WTC11 (cell line): ENCODE data around the gene SNX6. TPM values are rescaled to one million over a fixed set of nuclear protein-coding genes. Genes with fewer than 3 reads are reported as not detected.

Source experiments
- ATAC-seq: fragments of 200-7000 bp; cut with Tn5 transposase; 2 replicates; pipeline ENCODE4 v1.10.0; 2021; ENCODE audit warnings: mild to moderate bottlenecking, moderate library complexity
- CTCF ChIA-PET: fragments of 300-600 bp; sonication (Branson Sonifier 250); formaldehyde crosslinking; loops from one replicate; lab custom pipeline; 2021; ENCODE audit warnings: antibody characterized with exemption; lab: Charles Lee
- POLR2A ChIA-PET: fragments of 350-600 bp; sonication (Branson Sonifier 250); formaldehyde crosslinking; loops from one replicate; lab custom pipeline; 2021; ENCODE audit warnings: antibody characterized with exemption; lab: Charles Lee
- DNase-seq: peaks from one replicate; pipeline ENCODE4 v3.0.0; 2021; ENCODE audit warnings: low spot score
- H3K27ac Mint-ChIP-seq: 2 replicates; pipeline ENCODE4 v1.8.0; 2021; ENCODE audit warnings: mixed read lengths
- H3K27me3 Mint-ChIP-seq: 2 replicates; pipeline ENCODE4 v1.8.0; 2021; ENCODE audit warnings: low read depth, mild to moderate bottlenecking, moderate library complexity, mixed read lengths
- H3K36me3 Mint-ChIP-seq: 2 replicates; pipeline ENCODE4 v1.8.0; 2021; ENCODE audit warnings: mixed read lengths
- H3K4me1 Mint-ChIP-seq: 2 replicates; pipeline ENCODE4 v1.8.0; 2022; ENCODE audit warnings: mixed read lengths
- H3K4me3 Mint-ChIP-seq: 2 replicates; pipeline ENCODE4 v1.8.0; 2021; ENCODE audit warnings: mild to moderate bottlenecking, moderate library complexity, mixed read lengths
- H3K9me3 Mint-ChIP-seq: 2 replicates; pipeline ENCODE4 v1.8.0; 2021; ENCODE audit warnings: mixed read lengths
- CREM ChIP-seq: sonication (generic); formaldehyde crosslinking; IDR thresholded peaks from 2 replicates; pipeline ENCODE4 v1.8.1; 2022; ENCODE audit warnings: mild to moderate bottlenecking, missing genetic modification reagents, moderate library complexity
- CTCF ChIP-seq: fragments of 200-600 bp; IDR thresholded peaks from 2 replicates; pipeline ENCODE4 v1.8.0; 2022; ENCODE audit warnings: antibody characterized with exemption
- ELF4 ChIP-seq: sonication (generic); formaldehyde crosslinking; IDR thresholded peaks from 2 replicates; pipeline ENCODE4 v1.8.1; 2022; ENCODE audit warnings: low read depth, mild to moderate bottlenecking, moderate library complexity, missing genetic modification reagents
- EMX1 ChIP-seq: fragments of 250-450 bp; sonication (Bioruptor Pico); IDR thresholded peaks from 2 replicates; pipeline ENCODE4 v1.8.0; 2021; ENCODE audit warnings: mild to moderate bottlenecking
- GTF2I ChIP-seq: fragments of 250-450 bp; sonication (Bioruptor Pico); conservative IDR thresholded peaks from 2 replicates; pipeline ENCODE4 v1.4.0; 2021; ENCODE audit warnings: mild to moderate bottlenecking
- IRF1 ChIP-seq: sonication (generic); formaldehyde crosslinking; IDR thresholded peaks from 2 replicates; pipeline ENCODE4 v1.8.0; 2023; ENCODE audit warnings: missing genetic modification reagents
- JAZF1 ChIP-seq: fragments of 250-450 bp; sonication (Bioruptor Pico); IDR thresholded peaks from 2 replicates; pipeline ENCODE4 v1.9.0; 2021; ENCODE audit warnings: moderate library complexity, mild to moderate bottlenecking, inconsistent platforms
- JUN ChIP-seq: sonication (generic); formaldehyde crosslinking; IDR thresholded peaks from 2 replicates; pipeline ENCODE4 v1.8.0; 2023; ENCODE audit warnings: mild to moderate bottlenecking, missing genetic modification reagents
- MYBL2 ChIP-seq: sonication (generic); formaldehyde crosslinking; IDR thresholded peaks from 2 replicates; pipeline ENCODE4 v1.8.1; 2023; ENCODE audit warnings: mild to moderate bottlenecking, moderate library complexity, missing genetic modification reagents
- NR1H2 ChIP-seq: sonication (generic); formaldehyde crosslinking; IDR thresholded peaks from 2 replicates; pipeline ENCODE4 v1.9.0; 2021; ENCODE audit warnings: mild to moderate bottlenecking, moderate library complexity, missing genetic modification reagents
- NR2C2 ChIP-seq: sonication (generic); formaldehyde crosslinking; IDR thresholded peaks from 2 replicates; pipeline ENCODE4 v1.8.0; 2022; ENCODE audit warnings: mild to moderate bottlenecking, missing genetic modification reagents
- NR3C1 ChIP-seq: sonication (generic); formaldehyde crosslinking; conservative IDR thresholded peaks from 2 replicates; pipeline ENCODE4 v1.8.1; 2023; ENCODE audit warnings: low read depth, mild to moderate bottlenecking, missing genetic modification reagents
- PRRX2 ChIP-seq: fragments of 250-450 bp; sonication (Bioruptor Pico); IDR thresholded peaks from 2 replicates; pipeline ENCODE4 v1.8.0; 2021; ENCODE audit warnings: mild to moderate bottlenecking
- RELA ChIP-seq: sonication (generic); formaldehyde crosslinking; IDR thresholded peaks from 2 replicates; pipeline ENCODE4 v1.8.1; 2022; ENCODE audit warnings: missing genetic modification reagents, mild to moderate bottlenecking, borderline replicate concordance
- SP1 ChIP-seq: sonication (generic); formaldehyde crosslinking; conservative IDR thresholded peaks from 2 replicates; pipeline ENCODE4 v1.8.1; 2022; ENCODE audit warnings: missing genetic modification reagents
- TCF7 ChIP-seq: sonication (generic); formaldehyde crosslinking; IDR thresholded peaks from 2 replicates; pipeline ENCODE4 v1.8.0; 2022; ENCODE audit warnings: mild to moderate bottlenecking, low read depth, missing genetic modification reagents, moderate library complexity
- TEAD1 ChIP-seq: sonication (generic); formaldehyde crosslinking; IDR thresholded peaks from 2 replicates; pipeline ENCODE4 v1.8.0; 2022; ENCODE audit warnings: mild to moderate bottlenecking, missing genetic modification reagents
- TEAD4 ChIP-seq: sonication (generic); formaldehyde crosslinking; IDR thresholded peaks from 2 replicates; pipeline ENCODE4 v1.8.0; 2022; ENCODE audit warnings: mild to moderate bottlenecking, missing genetic modification reagents
- TP53 ChIP-seq: sonication (generic); formaldehyde crosslinking; IDR thresholded peaks from 2 replicates; pipeline ENCODE4 v1.8.1; 2023; ENCODE audit warnings: mild to moderate bottlenecking, missing genetic modification reagents
- ZNF263 ChIP-seq: sonication (generic); formaldehyde crosslinking; IDR thresholded peaks from 2 replicates; pipeline ENCODE4 v1.8.1; 2022; ENCODE audit warnings: low read depth, mild to moderate bottlenecking, moderate library complexity, missing genetic modification reagents
- total RNA-seq: library from RNA; stranded (reverse); gene quantifications from 3 replicates; pipeline ENCODE4 v1.2.3, GENCODE V29; 2021
- TF ChIP-seq, protein P1 (sequence below): fragments of 250-450 bp; sonication (Bioruptor Pico); IDR thresholded peaks from 2 replicates; pipeline ENCODE4 v1.9.0; 2021; ENCODE audit warnings: moderate library complexity, mild to moderate bottlenecking, inconsistent platforms, borderline replicate concordance
- TF ChIP-seq, protein P2 (sequence below): fragments of 250-450 bp; sonication (Bioruptor Pico); conservative IDR thresholded peaks from 2 replicates; pipeline ENCODE4 v1.9.0; 2021; ENCODE audit warnings: mild to moderate bottlenecking
- TF ChIP-seq, protein P3 (sequence below): sonication (generic); formaldehyde crosslinking; IDR thresholded peaks from 2 replicates; pipeline ENCODE4 v1.8.0; 2022; ENCODE audit warnings: mild to moderate bottlenecking, missing genetic modification reagents

Gene SNX6
- total RNA-seq, 1 experiment from 2014 or later = 51.3 TPM

DNA sequence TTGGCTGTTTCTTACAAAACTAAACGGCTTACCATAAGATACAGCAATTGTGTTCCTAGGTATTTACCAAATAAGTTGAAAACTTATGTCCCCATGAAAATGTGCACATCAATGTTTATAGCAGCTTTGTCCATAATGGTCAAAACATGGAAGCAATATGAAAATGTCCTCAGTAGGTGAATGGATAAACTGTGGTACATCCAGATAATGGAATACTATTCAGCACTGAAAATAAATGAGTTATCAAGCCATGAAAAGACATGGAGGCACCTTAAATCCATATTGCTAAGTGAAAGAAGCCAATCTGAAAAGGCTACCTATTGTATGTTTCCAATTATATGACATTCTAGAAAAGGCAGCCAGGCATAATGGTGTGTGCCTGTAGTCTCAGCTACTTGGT, 43.8 kb upstream of the SNX6 start:
- POLR2A ChIA-PET = no interaction called here
- DNase-seq = no peak
- CTCF ChIA-PET = interaction anchor here (0.9 to 3.1 kb wide), 6 partner anchors 43 to 342 kb away, joined by 3 to 47 read pairs (median 4); partner anchors contain the start of gene SNX6
- ATAC-seq = no peak
- no peaks in the 10 kb centered on the region for H3K27me3 Mint-ChIP-seq
- peaks cover 13% of the 10 kb centered on the region for H3K4me1 Mint-ChIP-seq
- peaks cover 4% of the 10 kb centered on the region; the same call in 1 of the 2 replicates for H3K9me3 Mint-ChIP-seq
- H3K36me3 Mint-ChIP-seq = no peaks in the 10 kb centered on the region; the same call in 1 of the 2 replicates
- TF ChIP-seq GTF2I (0 out of 2 replicates have a peak, but pooled peaks have one; percentile 49), JUN (CRISPR knock-in tag) (no peak)
- H3K4me3 Mint-ChIP-seq = no peak overlapping the region
- no peak overlapping the region for H3K27ac Mint-ChIP-seq

DNA sequence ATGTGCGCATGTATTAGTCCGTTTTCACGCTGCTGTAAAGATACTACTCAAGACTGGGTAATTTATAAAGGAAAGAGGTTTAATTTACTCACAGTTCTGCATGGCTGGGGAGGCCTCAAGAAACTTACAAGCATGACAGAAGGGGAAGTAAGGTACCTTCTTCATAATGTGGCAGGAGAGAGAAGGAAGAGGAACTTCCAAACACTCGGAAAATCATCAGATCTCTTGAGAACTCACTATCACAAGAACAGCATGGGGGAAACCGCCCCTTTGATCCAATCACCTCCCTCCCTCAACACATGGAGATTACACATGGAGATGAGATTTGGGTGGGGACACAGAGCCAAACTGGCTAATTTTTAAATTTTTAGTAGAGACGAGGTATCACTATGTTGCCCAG, 41.8 kb upstream of the SNX6 start:
- H3K27ac Mint-ChIP-seq = no peak overlapping the region
- no peaks in the 10 kb centered on the region; the same call in 1 of the 2 replicates for H3K36me3 Mint-ChIP-seq
- no peak for DNase-seq
- ChIA-PET CTCF (interaction anchor here (3.1 kb wide), 1 partner anchor 51 kb away, joined by 47 read pairs; no protein-coding TSS in a partner anchor), POLR2A (no interaction called here)
- peaks cover 4% of the 10 kb centered on the region; the same call in 1 of the 2 replicates for H3K9me3 Mint-ChIP-seq
- peaks cover 5% of the 10 kb centered on the region for H3K4me1 Mint-ChIP-seq
- H3K27me3 Mint-ChIP-seq = no peaks in the 10 kb centered on the region
- H3K4me3 Mint-ChIP-seq = no peak overlapping the region
- ATAC-seq = no peak
- TF ChIP-seq NR2C2 (CRISPR knock-in tag) (no peak), CREM (CRISPR knock-in tag) (no peak), TEAD1 (no peak)
- TF ChIP-seq, protein P1, sequence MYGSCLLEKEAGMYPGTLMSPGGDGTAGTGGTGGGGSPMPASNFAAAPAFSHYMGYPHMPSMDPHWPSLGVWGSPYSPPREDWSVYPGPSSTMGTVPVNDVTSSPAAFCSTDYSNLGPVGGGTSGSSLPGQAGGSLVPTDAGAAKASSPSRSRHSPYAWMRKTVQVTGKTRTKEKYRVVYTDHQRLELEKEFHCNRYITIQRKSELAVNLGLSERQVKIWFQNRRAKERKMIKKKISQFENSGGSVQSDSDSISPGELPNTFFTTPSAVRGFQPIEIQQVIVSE (CRISPR knock-in tag) = no peak

GRCh38 chr14:34668111-34668510, 38.2 kb upstream of the SNX6 start:
- ATAC-seq (no peak), DNase-seq (no peak)
- CTCF ChIA-PET = no interaction called here
- H3K36me3 Mint-ChIP-seq = no peaks in the 10 kb centered on the region
- peaks cover 2% of the 10 kb centered on the region; the same call in 1 of the 2 replicates for H3K4me1 Mint-ChIP-seq
- no peaks in the 10 kb centered on the region for H3K27me3 Mint-ChIP-seq
- POLR2A ChIA-PET = no interaction called here
- no peak for TF ChIP-seq EMX1 (CRISPR knock-in tag)
- TF ChIP-seq PRRX2 (CRISPR knock-in tag) = no peak
- TF ChIP-seq, protein P2, sequence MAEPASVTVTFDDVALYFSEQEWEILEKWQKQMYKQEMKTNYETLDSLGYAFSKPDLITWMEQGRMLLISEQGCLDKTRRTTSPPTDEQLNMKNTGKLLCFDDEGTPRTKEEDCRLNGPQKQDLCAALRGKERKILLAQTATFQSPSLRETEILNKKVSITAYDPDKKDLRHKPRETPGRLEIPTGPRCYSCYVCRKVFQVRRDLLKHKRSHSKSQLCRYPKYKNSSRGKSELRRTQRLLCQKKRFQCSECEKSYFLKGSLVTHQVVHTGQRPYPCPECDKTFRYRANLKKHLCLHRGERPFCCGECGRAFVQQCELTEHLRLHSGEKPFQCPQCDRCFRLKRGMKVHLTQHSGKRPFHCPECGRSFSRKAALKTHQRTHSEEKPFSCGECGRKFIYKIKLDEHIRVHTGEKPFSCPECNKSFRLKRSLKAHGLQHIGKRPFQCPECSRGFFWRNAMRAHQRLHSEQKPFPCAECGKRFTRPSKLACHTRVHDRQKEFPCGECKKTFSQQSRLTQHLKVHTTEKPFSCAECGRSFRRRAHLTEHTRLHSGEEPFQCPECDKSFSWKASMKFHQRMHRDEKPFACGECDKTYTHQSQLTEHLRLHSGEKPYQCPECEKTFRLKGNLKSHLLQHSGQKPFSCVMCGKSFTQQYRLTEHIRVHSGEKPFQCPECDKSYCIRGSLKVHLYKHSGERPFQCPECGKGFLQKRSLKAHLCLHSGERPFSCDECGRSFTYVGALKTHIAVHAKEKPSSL (CRISPR knock-in tag) = no peak
- no peak for TF ChIP-seq TEAD1
- no peak for TF ChIP-seq ZNF263 (CRISPR knock-in tag)
- no peak for TF ChIP-seq NR1H2
- TF ChIP-seq JAZF1 = no peak
- TF ChIP-seq TCF7 = no peak
- no peak for TF ChIP-seq CREM (CRISPR knock-in tag)
- TF ChIP-seq MYBL2 = no peak
- no peak for TF ChIP-seq CTCF
- TF ChIP-seq TEAD4 (CRISPR knock-in tag) = no peak
- peaks cover under 1% of the 10 kb centered on the region; the same call in 1 of the 2 replicates for H3K9me3 Mint-ChIP-seq
- no peak overlapping the region for H3K27ac Mint-ChIP-seq
- H3K4me3 Mint-ChIP-seq = no peak overlapping the region

DNA sequence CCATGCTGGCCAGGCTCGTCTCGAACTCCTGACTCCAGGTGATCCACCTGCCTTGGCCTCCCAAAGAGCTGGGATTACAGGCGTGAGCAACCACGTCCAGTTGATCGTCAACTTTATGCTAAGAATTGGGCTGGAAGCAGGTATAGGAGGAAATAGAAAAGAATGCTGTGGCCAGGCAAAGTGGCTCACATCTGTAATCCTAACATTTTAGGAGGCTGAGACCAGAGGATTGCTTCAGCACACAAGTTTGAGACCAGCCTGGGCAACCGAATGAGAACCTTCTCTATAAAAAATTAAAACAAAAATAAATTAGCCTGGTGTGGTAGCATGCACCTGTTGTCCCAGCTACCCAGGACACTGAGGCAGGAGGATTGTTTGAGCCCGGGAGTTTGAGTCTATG, 37.1 kb upstream of the SNX6 start:
- CTCF ChIA-PET = no interaction called here
- Mint-ChIP-seq H3K9me3 (no peaks in the 10 kb centered on the region), H3K27me3 (no peaks in the 10 kb centered on the region), H3K27ac (no peak overlapping the region), H3K36me3 (no peaks in the 10 kb centered on the region), H3K4me1 (no peaks in the 10 kb centered on the region), H3K4me3 (no peak overlapping the region)
- POLR2A ChIA-PET = no interaction called here
- ATAC-seq = no peak
- TF ChIP-seq RELA (CRISPR knock-in tag) (no peak), CTCF (no peak), CREM (CRISPR knock-in tag) (no peak), SP1 (no peak), ELF4 (CRISPR knock-in tag) (no peak), IRF1 (CRISPR knock-in tag) (no peak), NR3C1 (CRISPR knock-in tag) (no peak), TP53 (no peak)
- TF ChIP-seq, protein P3, sequence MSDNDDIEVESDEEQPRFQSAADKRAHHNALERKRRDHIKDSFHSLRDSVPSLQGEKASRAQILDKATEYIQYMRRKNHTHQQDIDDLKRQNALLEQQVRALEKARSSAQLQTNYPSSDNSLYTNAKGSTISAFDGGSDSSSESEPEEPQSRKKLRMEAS (CRISPR knock-in tag) = no peak
- DNase-seq = no peak
